Panc1 (cell line): ENCODE results near the gene PARP12.

Source experiments
- POLR2AphosphoS5 ChIP-seq: IDR thresholded peaks from 2 replicates; pipeline ENCODE4 v1.6.1; 2012; ENCODE audit warnings: mild to moderate bottlenecking, low read depth, low read length, moderate library complexity
- SIN3A ChIP-seq: IDR thresholded peaks from 2 replicates; pipeline ENCODE4 v1.6.1; 2012; ENCODE audit warnings: low read depth, mild to moderate bottlenecking, low read length, moderate library complexity, borderline replicate concordance; ENCODE audit not compliant: insufficient read depth
- TF ChIP-seq, protein P1 (sequence below): fragments of 450-650 bp; IDR thresholded peaks from 2 replicates; pipeline ENCODE4 v1.5.1; 2017; ENCODE audit warnings: mild to moderate bottlenecking

DNA sequence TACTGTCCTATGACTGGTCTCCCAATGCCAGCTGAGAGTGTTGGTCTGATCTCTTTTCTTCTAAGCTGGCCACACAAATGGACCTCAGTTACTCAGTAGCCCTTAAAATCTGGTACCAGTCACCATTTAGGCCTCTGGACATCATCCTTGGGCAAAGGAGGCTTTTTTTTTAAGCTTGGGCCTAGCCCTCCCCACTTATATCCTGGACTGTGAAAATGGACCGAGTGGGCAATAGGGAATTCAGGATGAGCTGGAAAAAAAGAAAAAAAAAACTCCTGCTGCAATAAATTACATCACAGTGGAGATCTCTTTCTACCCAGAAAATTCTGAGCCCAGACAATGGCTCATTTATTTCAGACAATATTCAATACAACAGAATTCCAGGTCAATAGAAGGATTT, 68.4 kb downstream of the PARP12 start:
- TF ChIP-seq POLR2AphosphoS5 (no peak), SIN3A (no peak)
- TF ChIP-seq, protein P1, sequence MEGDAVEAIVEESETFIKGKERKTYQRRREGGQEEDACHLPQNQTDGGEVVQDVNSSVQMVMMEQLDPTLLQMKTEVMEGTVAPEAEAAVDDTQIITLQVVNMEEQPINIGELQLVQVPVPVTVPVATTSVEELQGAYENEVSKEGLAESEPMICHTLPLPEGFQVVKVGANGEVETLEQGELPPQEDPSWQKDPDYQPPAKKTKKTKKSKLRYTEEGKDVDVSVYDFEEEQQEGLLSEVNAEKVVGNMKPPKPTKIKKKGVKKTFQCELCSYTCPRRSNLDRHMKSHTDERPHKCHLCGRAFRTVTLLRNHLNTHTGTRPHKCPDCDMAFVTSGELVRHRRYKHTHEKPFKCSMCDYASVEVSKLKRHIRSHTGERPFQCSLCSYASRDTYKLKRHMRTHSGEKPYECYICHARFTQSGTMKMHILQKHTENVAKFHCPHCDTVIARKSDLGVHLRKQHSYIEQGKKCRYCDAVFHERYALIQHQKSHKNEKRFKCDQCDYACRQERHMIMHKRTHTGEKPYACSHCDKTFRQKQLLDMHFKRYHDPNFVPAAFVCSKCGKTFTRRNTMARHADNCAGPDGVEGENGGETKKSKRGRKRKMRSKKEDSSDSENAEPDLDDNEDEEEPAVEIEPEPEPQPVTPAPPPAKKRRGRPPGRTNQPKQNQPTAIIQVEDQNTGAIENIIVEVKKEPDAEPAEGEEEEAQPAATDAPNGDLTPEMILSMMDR, result no peak
